ENCODE results near the gene CCDC59. TPM values are rescaled to one million over a fixed set of nuclear protein-coding genes. Genes with fewer than 3 reads are reported as not detected.

Gene CCDC59
- polyA plus RNA-seq, 1 donor (not counting 4 experiments of a cell fraction or from before 2014, with no cell fraction given) = 29.5 TPM

DNA sequence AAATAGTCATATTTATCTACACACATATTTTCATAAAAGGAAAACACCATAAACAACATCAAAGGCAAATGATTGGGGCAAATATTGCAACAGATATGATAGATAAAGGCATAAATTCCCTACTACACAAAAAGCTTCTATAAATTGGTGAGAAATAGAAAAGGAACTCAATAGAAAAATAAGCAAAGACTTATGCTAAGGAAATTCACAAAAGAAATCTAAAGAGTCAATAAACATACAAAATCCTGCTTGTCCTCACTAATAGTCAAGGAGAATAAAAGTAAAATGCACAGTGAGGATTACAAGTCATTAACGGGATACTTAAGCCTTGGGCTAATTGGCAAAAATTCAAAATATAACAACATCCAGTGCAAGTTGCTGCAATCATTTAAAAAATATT, 30.3 kb downstream of the CCDC59 start:
- TF ChIP-seq EZH2 (IDR thresholded peaks at IDR 0.05; ENCODE audit: low read length) = no peak
- TF ChIP-seq, protein P1, sequence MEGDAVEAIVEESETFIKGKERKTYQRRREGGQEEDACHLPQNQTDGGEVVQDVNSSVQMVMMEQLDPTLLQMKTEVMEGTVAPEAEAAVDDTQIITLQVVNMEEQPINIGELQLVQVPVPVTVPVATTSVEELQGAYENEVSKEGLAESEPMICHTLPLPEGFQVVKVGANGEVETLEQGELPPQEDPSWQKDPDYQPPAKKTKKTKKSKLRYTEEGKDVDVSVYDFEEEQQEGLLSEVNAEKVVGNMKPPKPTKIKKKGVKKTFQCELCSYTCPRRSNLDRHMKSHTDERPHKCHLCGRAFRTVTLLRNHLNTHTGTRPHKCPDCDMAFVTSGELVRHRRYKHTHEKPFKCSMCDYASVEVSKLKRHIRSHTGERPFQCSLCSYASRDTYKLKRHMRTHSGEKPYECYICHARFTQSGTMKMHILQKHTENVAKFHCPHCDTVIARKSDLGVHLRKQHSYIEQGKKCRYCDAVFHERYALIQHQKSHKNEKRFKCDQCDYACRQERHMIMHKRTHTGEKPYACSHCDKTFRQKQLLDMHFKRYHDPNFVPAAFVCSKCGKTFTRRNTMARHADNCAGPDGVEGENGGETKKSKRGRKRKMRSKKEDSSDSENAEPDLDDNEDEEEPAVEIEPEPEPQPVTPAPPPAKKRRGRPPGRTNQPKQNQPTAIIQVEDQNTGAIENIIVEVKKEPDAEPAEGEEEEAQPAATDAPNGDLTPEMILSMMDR (optimal IDR thresholded peaks at IDR 0.05 in 1 of 3, IDR thresholded peaks at IDR 0.05 in 1 of 3, conservative IDR thresholded peaks at IDR 0.05 in 1 of 3; ENCODE audit: extremely low read depth in 1 of 3, insufficient read depth in 2 of 3, low read length in 3 of 3) = no peak
- Histone ChIP-seq H3K9me1 (ENCODE audit: control insufficient read depth, extremely low read depth, insufficient read depth, low read length) (no peaks in the 10 kb centered on the region), H4K20me1 (ENCODE audit: control insufficient read depth, extremely low read depth, insufficient read depth, low read length) (no peaks in the 10 kb centered on the region), H3K4me2 (ENCODE audit: control insufficient read depth, extremely low read depth, insufficient read depth, low read depth, low read length) (no peak overlapping the region), H3K9ac (ENCODE audit: control insufficient read depth, extremely low read depth, insufficient read depth, low read length) (no peak overlapping the region), H3K27ac (ENCODE audit: control insufficient read depth, insufficient read depth, low read length) (no peak overlapping the region), H3K4me1 (ENCODE audit: control insufficient read depth, extremely low read depth, insufficient read depth, low read length) (no peaks in the 10 kb centered on the region), H3K79me2 (ENCODE audit: control insufficient read depth, insufficient read depth, low read length) (no peaks in the 10 kb centered on the region), H3K36me3 (ENCODE audit: control insufficient read depth in 2 of 2, extremely low read depth in 1 of 2, insufficient read depth in 2 of 2, low read length in 2 of 2) (no peaks in the 10 kb centered on the region), H3K27me3 (ENCODE audit: control insufficient read depth, extremely low read depth, insufficient read depth, low read length) (no peaks in the 10 kb centered on the region), H3K4me3 (ENCODE audit: control insufficient read depth in 2 of 3, extremely low read depth in 1 of 3, insufficient read depth in 2 of 3, low read depth in 1 of 3, low read length in 3 of 3) (no peak overlapping the region), H3K9me3 (ENCODE audit: control insufficient read depth, low read depth, low read length) (no peaks in the 10 kb centered on the region), H2AFZ (ENCODE audit: control insufficient read depth, low read length) (no peak overlapping the region)
- FAIRE-seq (no peak), DNase-seq (ENCODE audit: low read depth, low spot score) (no peak)
- dilution Hi-C loops (cut with MboI; ENCODE audit: extremely low pct_ligation_motif_present, low sequenced_read_pairs) = no loop called here

- Histone ChIP-seq H3K9ac (ENCODE audit: control insufficient read depth, extremely low read depth, insufficient read depth, low read length) (no peak overlapping the region), H3K27ac (ENCODE audit: control insufficient read depth, insufficient read depth, low read length) (no peak overlapping the region), H3K79me2 (ENCODE audit: control insufficient read depth, insufficient read depth, low read length) (no peaks in the 10 kb centered on the region), H3K36me3 (ENCODE audit: control insufficient read depth in 2 of 2, extremely low read depth in 1 of 2, insufficient read depth in 2 of 2, low read length in 2 of 2) (no peaks in the 10 kb centered on the region), H4K20me1 (ENCODE audit: control insufficient read depth, extremely low read depth, insufficient read depth, low read length) (no peaks in the 10 kb centered on the region), H3K4me3 (ENCODE audit: control insufficient read depth in 2 of 3, extremely low read depth in 1 of 3, insufficient read depth in 2 of 3, low read depth in 1 of 3, low read length in 3 of 3) (no peak overlapping the region), H3K4me1 (ENCODE audit: control insufficient read depth, extremely low read depth, insufficient read depth, low read length) (no peaks in the 10 kb centered on the region), H3K4me2 (ENCODE audit: control insufficient read depth, extremely low read depth, insufficient read depth, low read depth, low read length) (no peak overlapping the region), H3K27me3 (ENCODE audit: control insufficient read depth, extremely low read depth, insufficient read depth, low read length) (no peaks in the 10 kb centered on the region), H3K9me3 (ENCODE audit: control insufficient read depth, low read depth, low read length) (no peaks in the 10 kb centered on the region), H3K9me1 (ENCODE audit: control insufficient read depth, extremely low read depth, insufficient read depth, low read length) (no peaks in the 10 kb centered on the region), H2AFZ (ENCODE audit: control insufficient read depth, low read length) (no peak overlapping the region)
- FAIRE-seq (no peak), DNase-seq (ENCODE audit: low read depth, low spot score) (no peak)
- TF ChIP-seq, protein P1 (optimal IDR thresholded peaks at IDR 0.05 in 1 of 3, IDR thresholded peaks at IDR 0.05 in 1 of 3, conservative IDR thresholded peaks at IDR 0.05 in 1 of 3; ENCODE audit: extremely low read depth in 1 of 3, insufficient read depth in 2 of 3, low read length in 3 of 3) = peak in 2 of 3 experiments; percentile 19 to 25
- no peak for TF ChIP-seq EZH2 (IDR thresholded peaks at IDR 0.05; ENCODE audit: low read length)
- dilution Hi-C loops (cut with MboI; ENCODE audit: extremely low pct_ligation_motif_present, low sequenced_read_pairs) = no loop called here
Measured at GRCh38 chr12:82326905-82327503, 31.2 kb downstream of the CCDC59 start.

All from keratinocyte (primary cell).